Esophagus squamous epithelium (tissue), 4 donors: ENCODE data around the gene DNAJA2.

Experiments
- CTCF ChIP-seq, 6 experiments: fragments of 450-650 bp in 4 of 6; fragments of 200-600 bp in 2 of 6; sonication (generic) in 2 of 6; IDR thresholded peaks; one replicate each; pipeline ENCODE4 v1.5.1; 2016 to 2019; ENCODE audit warnings: antibody characterized with exemption in 6 of 6, mild to moderate bottlenecking in 4 of 6, moderate library complexity in 4 of 6
- POLR2A ChIP-seq, 4 donors: fragments of 450-650 bp; IDR thresholded peaks; one replicate each; pipeline ENCODE4 v1.6.1; 2017; ENCODE audit warnings: antibody characterized with exemption in 4 of 4, mild to moderate bottlenecking in 4 of 4, moderate library complexity in 3 of 4

DNA sequence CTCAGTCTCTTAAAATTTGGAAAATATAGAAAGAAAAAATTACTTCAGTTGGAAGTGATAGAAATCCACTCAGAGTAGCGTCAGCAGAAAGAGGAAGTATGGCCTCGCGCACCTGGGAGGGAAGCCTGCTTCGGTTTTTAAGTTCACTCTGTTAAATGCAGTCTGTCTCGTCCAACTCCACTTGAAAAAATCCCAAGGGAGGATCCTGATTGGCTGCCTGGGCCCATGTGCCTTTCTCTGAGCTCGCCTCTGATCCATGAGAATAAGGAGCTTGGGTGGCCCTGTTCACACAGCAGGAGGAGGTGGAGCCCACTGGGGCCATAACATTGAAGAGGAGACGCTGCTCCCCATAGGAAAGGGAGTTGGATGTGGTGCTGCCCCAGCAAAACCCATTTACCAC, 40.7 kb downstream of the DNAJA2 start:
- TF ChIP-seq CTCF (IDR thresholded peaks at IDR 0.05) = no peak
- no peak for TF ChIP-seq POLR2A (IDR thresholded peaks at IDR 0.05)
